ENCODE results near the gene ZC3H18.

ZC3H18 gene

GRCh38 chr16:88634141-88634993, 64.2 kb downstream of the ZC3H18 start:
- Mint-ChIP-seq H3K9me3 (peaks cover 0 to 3% of the 10 kb centered on the region in 2 donors), H3K36me3 (ENCODE audit: insufficient read depth) (peaks cover 76% of the 10 kb centered on the region), H3K27me3 (no peaks in the 10 kb centered on the region), H3K4me3 (peak overlapping the region; percentile 86 to 87), H3K27ac (peak overlapping the region; percentile 82 to 87), H3K4me1 (ENCODE audit: low read depth in 2 of 2) (peaks cover 24 to 28% of the 10 kb centered on the region in 2 donors)
- peak; percentile 45 for ATAC-seq (replicated peaks)
- DNase-seq: peak; percentile 62 to 71 (median 67)

- H3K27me3 Mint-ChIP-seq: peaks cover 0 to 3% of the 10 kb centered on the region in 2 donors
- H3K36me3 Mint-ChIP-seq (ENCODE audit: insufficient read depth): peaks cover 73% of the 10 kb centered on the region
- H3K4me3 Mint-ChIP-seq: peak overlapping the region; percentile 86 to 87
- no peak for ATAC-seq (replicated peaks)
- peak overlapping the region; percentile 82 to 87 for H3K27ac Mint-ChIP-seq
- peaks cover 0 to 3% of the 10 kb centered on the region in 2 donors for H3K9me3 Mint-ChIP-seq
- DNase-seq: no peak
- H3K4me1 Mint-ChIP-seq (ENCODE audit: low read depth in 2 of 2): peaks cover 27 to 31% of the 10 kb centered on the region in 2 donors
Measured at GRCh38 chr16:88634994-88635670, 64.9 kb downstream of the ZC3H18 start.

GRCh38 chr16:88635671-88636319, 65.6 kb downstream of the ZC3H18 start:
- Mint-ChIP-seq H3K9me3 (peaks cover 0 to 3% of the 10 kb centered on the region in 2 donors), H3K36me3 (ENCODE audit: insufficient read depth) (peaks cover 79% of the 10 kb centered on the region), H3K27ac (peak overlapping the region; percentile 82 to 87), H3K4me3 (peak overlapping the region; percentile 86 to 87), H3K27me3 (peaks cover 0 to 9% of the 10 kb centered on the region in 2 donors), H3K4me1 (ENCODE audit: low read depth in 2 of 2) (peaks cover 33 to 37% of the 10 kb centered on the region in 2 donors)
- ATAC-seq (replicated peaks) (no peak), DNase-seq (no peak)

- peak overlapping the region; percentile 67 to 87 for H3K4me3 Mint-ChIP-seq
- peaks cover 76% of the 10 kb centered on the region for H3K36me3 Mint-ChIP-seq (ENCODE audit: insufficient read depth)
- peaks cover 0 to 9% of the 10 kb centered on the region in 2 donors for H3K27me3 Mint-ChIP-seq
- no peak for DNase-seq
- peaks cover 33 to 37% of the 10 kb centered on the region in 2 donors for H3K4me1 Mint-ChIP-seq (ENCODE audit: low read depth in 2 of 2)
- H3K27ac Mint-ChIP-seq: peak overlapping the region; percentile 82 to 93
- peaks cover 0 to 3% of the 10 kb centered on the region in 2 donors for H3K9me3 Mint-ChIP-seq
- ATAC-seq (replicated peaks): no peak
Measured at GRCh38 chr16:88636488-88637265, 66.5 kb downstream of the ZC3H18 start.

- peaks cover 40 to 42% of the 10 kb centered on the region in 2 donors for H3K4me1 Mint-ChIP-seq (ENCODE audit: low read depth in 2 of 2)
- DNase-seq (no peak), ATAC-seq (replicated peaks) (no peak)
- H3K27ac Mint-ChIP-seq: peak within 1 kb of the TSS; percentile 82 to 93
- H3K4me3 Mint-ChIP-seq: peak within 1 kb of the TSS; percentile 61 to 67
- H3K27me3 Mint-ChIP-seq: peaks cover 0 to 9% of the 10 kb centered on the region in 2 donors
- H3K36me3 Mint-ChIP-seq (ENCODE audit: insufficient read depth): peaks cover 72% of the 10 kb centered on the region
- peaks cover 0 to 3% of the 10 kb centered on the region in 2 donors for H3K9me3 Mint-ChIP-seq
Measured at GRCh38 chr16:88638323-88639230, 68.4 kb downstream of the ZC3H18 start, which contains the start of gene IL17C. Gene IL17C, plus strand, starts transcription at chr16:88638572. Its CDS starts 70 bp downstream, at chr16:88638642.

GRCh38 chr16:88639231-88640038, 69.2 kb downstream of the ZC3H18 start:
- ATAC-seq (replicated peaks) (no peak), DNase-seq (no peak)
- Mint-ChIP-seq H3K4me3 (peak overlapping the region in 1 of 2 donors; percentile 64), H3K4me1 (ENCODE audit: low read depth in 2 of 2) (peaks cover 42% of the 10 kb centered on the region in 2 donors), H3K27me3 (peaks cover 0 to 9% of the 10 kb centered on the region in 2 donors), H3K27ac (peak overlapping the region in 1 of 2 donors; percentile 82), H3K9me3 (peaks cover 0 to 3% of the 10 kb centered on the region in 2 donors), H3K36me3 (ENCODE audit: insufficient read depth) (peaks cover 69% of the 10 kb centered on the region)

- Mint-ChIP-seq H3K27ac (peak overlapping the region in 1 of 2 donors; percentile 82), H3K4me3 (peak overlapping the region; percentile 45 to 64), H3K9me3 (peaks cover 0 to 3% of the 10 kb centered on the region in 2 donors), H3K36me3 (ENCODE audit: insufficient read depth) (peaks cover 70% of the 10 kb centered on the region), H3K27me3 (peaks cover 0 to 9% of the 10 kb centered on the region in 2 donors), H3K4me1 (ENCODE audit: low read depth in 2 of 2) (peaks cover 44 to 48% of the 10 kb centered on the region in 2 donors)
- ATAC-seq (replicated peaks): no peak
- DNase-seq: no peak
Measured at GRCh38 chr16:88640039-88640495, 69.9 kb downstream of the ZC3H18 start.

- Mint-ChIP-seq H3K36me3 (ENCODE audit: insufficient read depth) (peaks cover 70% of the 10 kb centered on the region), H3K9me3 (peaks cover 0 to 3% of the 10 kb centered on the region in 2 donors), H3K27ac (peak overlapping the region; percentile 49 to 82), H3K27me3 (peaks cover 0 to 9% of the 10 kb centered on the region in 2 donors), H3K4me3 (peak overlapping the region; percentile 45 to 64), H3K4me1 (ENCODE audit: low read depth in 2 of 2) (peaks cover 43 to 46% of the 10 kb centered on the region in 2 donors)
- DNase-seq (no peak), ATAC-seq (replicated peaks) (no peak)
Measured at GRCh38 chr16:88640498-88641247, 70.5 kb downstream of the ZC3H18 start.

- Mint-ChIP-seq H3K36me3 (ENCODE audit: insufficient read depth) (peaks cover 64% of the 10 kb centered on the region), H3K27me3 (peaks cover 0 to 9% of the 10 kb centered on the region in 2 donors), H3K4me3 (no peak overlapping the region), H3K4me1 (ENCODE audit: low read depth in 2 of 2) (peaks cover 29% of the 10 kb centered on the region in 2 donors), H3K27ac (no peak overlapping the region), H3K9me3 (no peaks in the 10 kb centered on the region)
- ATAC-seq (replicated peaks) (no peak), DNase-seq (no peak)
Measured at GRCh38 chr16:88642881-88643643, 72.9 kb downstream of the ZC3H18 start.

- H3K4me3 Mint-ChIP-seq: no peak overlapping the region
- H3K27me3 Mint-ChIP-seq: peaks cover 0 to 9% of the 10 kb centered on the region in 2 donors
- H3K27ac Mint-ChIP-seq: peak overlapping the region in 1 of 2 donors; percentile 13
- peaks cover 23 to 26% of the 10 kb centered on the region in 2 donors for H3K4me1 Mint-ChIP-seq (ENCODE audit: low read depth in 2 of 2)
- H3K9me3 Mint-ChIP-seq: no peaks in the 10 kb centered on the region
- peaks cover 63% of the 10 kb centered on the region for H3K36me3 Mint-ChIP-seq (ENCODE audit: insufficient read depth)
- ATAC-seq (replicated peaks) (no peak), DNase-seq (no peak)
Measured at GRCh38 chr16:88643644-88643932, 73.4 kb downstream of the ZC3H18 start.
